HepG2 (cell line): ENCODE results near the gene TGFA. TPM values are rescaled to one million over a fixed set of nuclear protein-coding genes. Genes with fewer than 3 reads are reported as not detected.
A peak's percentile ranks its signal among the peaks of the same experiment; 100 is the strongest.

Experiments
- ATF2 ChIP-seq: sonication (generic); formaldehyde crosslinking; IDR thresholded peaks from 2 replicates; pipeline ENCODE4 v1.4.0; 2020; ENCODE audit warnings: missing genetic modification reagents
- FOXC1 ChIP-seq: sonication (generic); formaldehyde crosslinking; IDR thresholded peaks from 2 replicates; pipeline ENCODE4 v1.8.0; 2022; ENCODE audit warnings: mild to moderate bottlenecking, missing genetic modification reagents, borderline replicate concordance
- JUN ChIP-seq: sonication (generic); formaldehyde crosslinking; IDR thresholded peaks from 2 replicates; pipeline ENCODE4 v1.4.0; 2020; ENCODE audit warnings: mild to moderate bottlenecking, missing genetic modification reagents
- MAF1 ChIP-seq: sonication (generic); formaldehyde crosslinking; IDR thresholded peaks from 2 replicates; pipeline ENCODE4 v1.5.0; 2020; ENCODE audit warnings: missing genetic modification reagents, borderline replicate concordance
- MED1 ChIP-seq: sonication (generic); formaldehyde crosslinking; IDR thresholded peaks from 2 replicates; pipeline ENCODE4 v1.4.0; 2020; ENCODE audit warnings: missing genetic modification reagents
- RARG ChIP-seq: sonication (generic); formaldehyde crosslinking; IDR thresholded peaks from 2 replicates; pipeline ENCODE4 v1.4.0; 2020; ENCODE audit warnings: low read depth, mild to moderate bottlenecking, missing genetic modification reagents
- RELA ChIP-seq: sonication (generic); formaldehyde crosslinking; IDR thresholded peaks from 2 replicates; pipeline ENCODE4 v1.4.0; 2020; ENCODE audit warnings: missing genetic modification reagents
- RNF219 ChIP-seq: sonication (generic); formaldehyde crosslinking; IDR thresholded peaks from 2 replicates; pipeline ENCODE4 v1.5.0; 2020; ENCODE audit warnings: mild to moderate bottlenecking, missing genetic modification reagents
- SIN3B ChIP-seq: fragments of 150-350 bp; IDR thresholded peaks from 2 replicates; pipeline ENCODE4 v1.6.1; 2014; ENCODE audit warnings: low read length
- SPEN ChIP-seq: sonication (generic); formaldehyde crosslinking; IDR thresholded peaks from 2 replicates; pipeline ENCODE4 v1.5.1; 2020; ENCODE audit warnings: low read depth, mild to moderate bottlenecking, missing genetic modification reagents
- TIGD3 ChIP-seq: sonication (generic); formaldehyde crosslinking; IDR thresholded peaks from 2 replicates; pipeline ENCODE4 v1.5.1; 2020; ENCODE audit warnings: mild to moderate bottlenecking, missing genetic modification reagents, borderline replicate concordance
- ZNF10 ChIP-seq: sonication (generic); formaldehyde crosslinking; IDR thresholded peaks from 2 replicates; pipeline ENCODE4 v1.4.0; 2020; ENCODE audit warnings: mild to moderate bottlenecking, low read depth, missing genetic modification reagents, borderline replicate concordance
- ZNF143 ChIP-seq: sonication (generic); formaldehyde crosslinking; IDR thresholded peaks from 2 replicates; pipeline ENCODE4 v1.4.0; 2020; ENCODE audit warnings: missing genetic modification reagents
- ZNF232 ChIP-seq: sonication (generic); formaldehyde crosslinking; IDR thresholded peaks from 2 replicates; pipeline ENCODE4 v1.4.0; 2020; ENCODE audit warnings: missing genetic modification reagents, borderline replicate concordance
- ZNF362 ChIP-seq: sonication (generic); formaldehyde crosslinking; IDR thresholded peaks from 2 replicates; pipeline ENCODE4 v1.4.0; 2020; ENCODE audit warnings: missing genetic modification reagents, mild to moderate bottlenecking, borderline replicate concordance
- ZNF382 ChIP-seq: sonication (generic); formaldehyde crosslinking; IDR thresholded peaks from 2 replicates; pipeline ENCODE4 v1.5.0; 2020; ENCODE audit warnings: missing genetic modification reagents, mild to moderate bottlenecking, borderline replicate concordance
- ZNF609 ChIP-seq: sonication (generic); formaldehyde crosslinking; IDR thresholded peaks from 2 replicates; pipeline ENCODE4 v1.4.0; 2020; ENCODE audit warnings: mild to moderate bottlenecking, missing genetic modification reagents, borderline replicate concordance
- ZSCAN22 ChIP-seq: sonication (generic); formaldehyde crosslinking; IDR thresholded peaks from 2 replicates; pipeline ENCODE4 v1.4.0; 2020; ENCODE audit warnings: mild to moderate bottlenecking, missing genetic modification reagents
- polyA plus RNA-seq, 8 experiments: library from polyadenylated mRNA; depleted of rRNA in 3 of 8; stranded (reverse) in 7 of 8; unstranded in 1 of 8; fragments of >200 nt; fragmentation: Illumina TruSeq in 4 of 8; extraction: Trizol in 4 of 8; gene quantifications; 2 replicates each; pipeline versions ENCODE4 v1.2.1 to v1.2.3, GENCODE V29; 2011 to 2016; ENCODE audit warnings: low read depth in 4 of 8, missing spikeins in 1 of 8, mixed read lengths in 1 of 8; ENCODE audit not compliant: insufficient read depth in 1 of 8
- total RNA-seq, 5 experiments: library from RNA; depleted of rRNA; stranded (reverse); fragments of >200 nt; fragmentation: Illumina TruSeq; extraction: Trizol; gene quantifications; 2 replicates each; pipeline ENCODE4 v1.2.3, GENCODE V29; 2016; ENCODE audit warnings: low read depth in 1 of 5

Gene TGFA
- total and polyA plus RNA-seq, 2 of the 13 experiments (the other 11 are each of a cell fraction or from before 2014, with no cell fraction given) = 7.8 to 15.3 TPM

GRCh38 chr2:70525032-70525431 lies 28.6 kb downstream of the TGFA start (continued):
- TF ChIP-seq MED1 (CRISPR knock-in tag) = peak; percentile 79
- no peak for TF ChIP-seq MAF1 (CRISPR knock-in tag)
- TF ChIP-seq RNF219 = no peak
- TF ChIP-seq JUN = peak; percentile 79; the same call in 1 of the 2 replicates
- no peak for TF ChIP-seq ZNF232
- TF ChIP-seq ZNF10 (CRISPR knock-in tag) = no peak
- TF ChIP-seq SPEN = no peak
- TF ChIP-seq SIN3B = no peak
- TF ChIP-seq RELA = no peak
- no peak for TF ChIP-seq ATF2
- no peak for TF ChIP-seq ZNF362 (CRISPR knock-in tag)
- TF ChIP-seq ZSCAN22 (CRISPR knock-in tag) = no peak
- TF ChIP-seq ZNF382 (CRISPR knock-in tag) = no peak
- TF ChIP-seq TIGD3 (CRISPR knock-in tag) = no peak
- no peak for TF ChIP-seq RARG (CRISPR knock-in tag)
- peak; percentile 47; the same call in 1 of the 2 replicates for TF ChIP-seq ZNF609
- TF ChIP-seq FOXC1 (CRISPR knock-in tag) = no peak
- no peak for TF ChIP-seq ZNF143 (CRISPR knock-in tag)
